Glutamatergic neuron (in vitro differentiated cells): ENCODE results near the gene PAWR. TPM values are rescaled to one million over a fixed set of nuclear protein-coding genes. Genes with fewer than 3 reads are reported as not detected.

ENCODE experiments used
- DNase-seq: peaks from one replicate; pipeline ENCODE4 v3.0.0; 2022
- H3K27ac Mint-ChIP-seq: one replicate; pipeline ENCODE4 v1.8.0; 2020; ENCODE audit warnings: mild to moderate bottlenecking, mixed read lengths, inconsistent platforms; ENCODE audit not compliant: unreplicated experiment
- H3K27me3 Mint-ChIP-seq: one replicate; pipeline ENCODE4 v1.8.0; 2020; ENCODE audit warnings: mild to moderate bottlenecking, moderate library complexity, mixed read lengths, inconsistent platforms; ENCODE audit not compliant: unreplicated experiment
- H3K36me3 Mint-ChIP-seq: one replicate; pipeline ENCODE4 v1.8.0; 2020; ENCODE audit warnings: mild to moderate bottlenecking, mixed read lengths, inconsistent platforms; ENCODE audit not compliant: unreplicated experiment
- H3K4me1 Mint-ChIP-seq: one replicate; pipeline ENCODE4 v1.8.0; 2020; ENCODE audit warnings: mild to moderate bottlenecking, low read depth, mixed read lengths, inconsistent platforms; ENCODE audit not compliant: unreplicated experiment
- H3K4me3 Mint-ChIP-seq: one replicate; pipeline ENCODE4 v1.8.0; 2020; ENCODE audit warnings: mild to moderate bottlenecking, mixed read lengths, inconsistent platforms; ENCODE audit not compliant: unreplicated experiment
- H3K9me3 Mint-ChIP-seq: one replicate; pipeline ENCODE4 v1.8.0; 2020; ENCODE audit warnings: mild to moderate bottlenecking, moderate library complexity, mixed read lengths, inconsistent platforms; ENCODE audit not compliant: unreplicated experiment
- long read RNA-seq: library from polyadenylated mRNA; unstranded; transcript quantifications from one replicate; pipeline ENCODE4 v2.0.0, GENCODE V29; 2020; ENCODE audit not compliant: unreplicated experiment
- total RNA-seq: library from RNA; stranded (reverse); fragmentation: NEBNext Ultra II Directional; extraction: Animal tissue kit (Norgen Biotek cat#: 25700); gene quantifications from one replicate; pipeline ENCODE4 v1.2.1, GENCODE V29; 2021; ENCODE audit not compliant: unreplicated experiment
- TF ChIP-seq, protein P1 (sequence below): fragments of 200-600 bp; sonication (generic); IDR thresholded peaks from one replicate; pipeline ENCODE4 v1.5.0; 2021; ENCODE audit not compliant: partially characterized antibody, unreplicated experiment

PAWR gene, protein sequence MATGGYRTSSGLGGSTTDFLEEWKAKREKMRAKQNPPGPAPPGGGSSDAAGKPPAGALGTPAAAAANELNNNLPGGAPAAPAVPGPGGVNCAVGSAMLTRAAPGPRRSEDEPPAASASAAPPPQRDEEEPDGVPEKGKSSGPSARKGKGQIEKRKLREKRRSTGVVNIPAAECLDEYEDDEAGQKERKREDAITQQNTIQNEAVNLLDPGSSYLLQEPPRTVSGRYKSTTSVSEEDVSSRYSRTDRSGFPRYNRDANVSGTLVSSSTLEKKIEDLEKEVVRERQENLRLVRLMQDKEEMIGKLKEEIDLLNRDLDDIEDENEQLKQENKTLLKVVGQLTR
- 7.0 TPM for total RNA-seq
- long read RNA-seq, full-length matches to known transcripts, result 1 of 1 reads
- long read RNA-seq, partial matches to known transcripts, result 0 of 1 reads
- long read RNA-seq, other reads (novel, unspliced or antisense), result 0 of 1 reads

DNA sequence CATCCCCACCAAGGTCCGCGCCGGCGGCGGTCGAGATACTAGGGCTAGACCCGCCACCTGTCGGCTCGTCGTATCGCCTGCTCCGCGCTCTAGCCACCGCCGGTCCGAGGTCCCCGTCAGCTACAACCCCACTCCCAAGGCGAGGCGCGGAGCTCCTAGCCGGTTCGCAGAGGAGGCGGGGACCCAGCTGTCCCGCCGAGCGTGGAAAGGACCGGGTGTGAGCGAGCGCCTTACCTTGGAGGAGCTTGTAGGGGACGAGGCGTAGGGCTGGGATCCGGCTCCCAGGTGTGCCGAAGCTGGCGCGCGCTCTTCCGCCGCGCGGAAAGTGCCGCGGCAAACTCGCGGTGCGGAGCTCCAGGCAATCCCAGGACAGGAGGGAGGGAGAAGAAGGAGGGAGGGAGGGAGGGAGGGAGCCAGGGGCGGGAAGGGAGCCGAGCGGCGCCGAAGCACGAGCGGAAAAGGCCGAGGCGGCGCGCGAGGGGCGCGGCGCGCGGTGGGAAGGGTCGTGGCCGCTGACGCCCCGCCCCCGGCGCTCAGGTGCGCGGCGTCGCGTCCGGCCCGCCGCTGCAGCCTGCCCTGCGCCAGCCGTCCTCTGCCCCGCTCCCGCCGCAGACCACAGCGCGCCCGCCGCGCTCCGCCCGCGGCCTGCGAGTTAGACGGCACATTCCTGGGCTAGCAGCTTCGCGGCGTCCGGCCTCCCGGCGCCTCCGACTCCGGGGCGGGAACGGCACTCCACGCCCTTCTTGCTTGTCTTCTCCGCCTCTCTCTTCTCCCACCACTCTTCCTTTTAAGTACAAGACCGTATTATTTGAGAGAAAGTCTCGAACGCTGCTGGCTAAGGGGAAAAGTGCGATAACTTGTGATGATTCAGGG lies at the start of gene PAWR:
Gene PAWR, minus strand, starts transcription at position 327 of the 873 bp plus-strand sequence. CDS start 720 bp downstream, outside the sequence.
- peak within 1 kb of the TSS; percentile 87 for H3K4me3 Mint-ChIP-seq
- peaks cover 3% of the 10 kb centered on the region for H3K9me3 Mint-ChIP-seq
- H3K27me3 Mint-ChIP-seq, result peaks cover 3% of the 10 kb centered on the region
- DNase-seq, result peak; percentile 70
- no peak within 1 kb of the TSS for H3K27ac Mint-ChIP-seq
- TF ChIP-seq, protein P1, sequence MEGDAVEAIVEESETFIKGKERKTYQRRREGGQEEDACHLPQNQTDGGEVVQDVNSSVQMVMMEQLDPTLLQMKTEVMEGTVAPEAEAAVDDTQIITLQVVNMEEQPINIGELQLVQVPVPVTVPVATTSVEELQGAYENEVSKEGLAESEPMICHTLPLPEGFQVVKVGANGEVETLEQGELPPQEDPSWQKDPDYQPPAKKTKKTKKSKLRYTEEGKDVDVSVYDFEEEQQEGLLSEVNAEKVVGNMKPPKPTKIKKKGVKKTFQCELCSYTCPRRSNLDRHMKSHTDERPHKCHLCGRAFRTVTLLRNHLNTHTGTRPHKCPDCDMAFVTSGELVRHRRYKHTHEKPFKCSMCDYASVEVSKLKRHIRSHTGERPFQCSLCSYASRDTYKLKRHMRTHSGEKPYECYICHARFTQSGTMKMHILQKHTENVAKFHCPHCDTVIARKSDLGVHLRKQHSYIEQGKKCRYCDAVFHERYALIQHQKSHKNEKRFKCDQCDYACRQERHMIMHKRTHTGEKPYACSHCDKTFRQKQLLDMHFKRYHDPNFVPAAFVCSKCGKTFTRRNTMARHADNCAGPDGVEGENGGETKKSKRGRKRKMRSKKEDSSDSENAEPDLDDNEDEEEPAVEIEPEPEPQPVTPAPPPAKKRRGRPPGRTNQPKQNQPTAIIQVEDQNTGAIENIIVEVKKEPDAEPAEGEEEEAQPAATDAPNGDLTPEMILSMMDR, result no peak
- H3K36me3 Mint-ChIP-seq, result no peaks in the 10 kb centered on the region
- no peaks in the 10 kb centered on the region for H3K4me1 Mint-ChIP-seq

DNA sequence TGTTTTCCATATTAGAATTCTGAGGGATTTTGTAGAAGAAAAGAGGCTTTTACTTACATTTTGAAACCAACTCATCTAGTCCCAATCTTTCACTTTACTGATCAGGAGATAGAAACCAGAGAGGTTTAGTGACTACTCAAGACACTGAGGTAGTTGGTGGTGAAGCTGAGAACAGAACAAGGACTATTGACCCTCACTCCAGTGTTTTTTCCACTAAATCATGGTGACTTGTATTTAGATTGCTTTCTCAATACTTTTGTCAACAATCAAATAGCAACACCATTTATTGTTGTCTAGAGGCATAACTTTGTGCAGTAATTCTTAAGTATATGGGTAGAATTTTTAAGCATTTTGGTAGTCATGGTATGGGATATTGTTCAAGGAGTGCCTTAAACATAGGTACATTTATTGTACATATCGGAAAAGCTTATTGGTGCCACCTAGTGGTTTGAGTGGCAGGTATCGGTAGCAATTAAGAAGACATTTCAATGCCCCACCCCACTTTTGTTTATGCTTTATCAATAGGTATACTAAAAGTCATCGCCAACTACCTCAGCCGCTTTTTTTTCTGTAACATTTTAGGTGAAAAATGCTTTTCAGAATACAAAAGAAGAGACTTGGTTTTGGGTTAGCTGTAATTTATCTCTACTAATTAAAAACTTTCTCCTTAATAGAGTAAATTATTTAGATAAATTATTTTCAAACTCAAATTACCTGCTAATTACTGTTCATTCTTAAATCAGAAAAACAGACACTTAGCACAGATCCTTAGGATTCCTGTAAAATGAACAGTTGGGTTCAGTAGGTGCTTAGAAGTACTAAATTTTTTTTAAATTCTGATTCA lies 47.3 kb upstream of the PAWR start:
- H3K4me3 Mint-ChIP-seq, result no peak overlapping the region
- DNase-seq, result no peak
- H3K9me3 Mint-ChIP-seq, result no peaks in the 10 kb centered on the region
- H3K36me3 Mint-ChIP-seq, result no peaks in the 10 kb centered on the region
- H3K4me1 Mint-ChIP-seq, result no peaks in the 10 kb centered on the region
- H3K27me3 Mint-ChIP-seq, result no peaks in the 10 kb centered on the region
- TF ChIP-seq, protein P1, result peak; percentile 75
- H3K27ac Mint-ChIP-seq, result no peak overlapping the region

DNA sequence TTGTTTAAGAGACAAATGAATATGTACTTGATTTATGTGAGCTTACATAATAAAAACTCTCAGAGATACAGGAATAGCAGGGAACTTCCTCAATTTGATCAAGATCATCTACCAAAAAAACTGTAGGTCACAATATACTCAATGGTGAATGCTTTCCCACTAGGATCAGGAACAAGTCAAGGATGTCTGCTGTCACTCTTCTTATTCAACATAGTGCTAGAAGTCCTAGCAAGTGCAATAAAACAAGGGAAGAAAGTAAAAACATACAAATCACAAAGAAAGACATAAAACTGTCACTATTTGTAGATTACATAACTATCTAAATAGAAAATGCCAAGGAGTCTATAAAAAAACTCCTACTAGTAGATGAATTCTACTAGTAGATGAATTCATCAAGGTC lies 41.9 kb upstream of the PAWR start:
- DNase-seq, result no peak
- H3K9me3 Mint-ChIP-seq, result no peaks in the 10 kb centered on the region
- TF ChIP-seq, protein P1, result no peak
- H3K4me1 Mint-ChIP-seq, result no peaks in the 10 kb centered on the region
- H3K27me3 Mint-ChIP-seq, result no peaks in the 10 kb centered on the region
- H3K36me3 Mint-ChIP-seq, result no peaks in the 10 kb centered on the region
- H3K4me3 Mint-ChIP-seq, result no peak overlapping the region
- H3K27ac Mint-ChIP-seq, result no peak overlapping the region

DNA sequence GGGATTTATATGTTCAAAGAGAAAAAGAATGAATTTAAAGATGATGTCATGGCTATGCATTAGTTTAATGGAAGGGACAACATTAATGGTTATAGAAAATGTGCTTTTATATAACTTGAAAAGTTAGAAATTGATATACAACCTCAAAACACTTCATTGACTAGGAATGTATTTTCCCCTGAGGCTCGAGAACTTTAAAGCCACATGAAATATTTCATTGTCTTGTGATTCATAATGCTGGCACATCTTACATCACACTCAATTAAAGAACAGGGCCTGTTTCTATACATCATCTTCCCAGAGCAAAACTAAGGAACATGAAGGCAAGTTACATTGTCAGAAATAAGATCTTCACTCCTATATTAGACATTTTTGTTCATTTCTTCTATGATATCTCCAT lies 35.2 kb upstream of the PAWR start:
- Mint-ChIP-seq H3K27ac (no peak overlapping the region), H3K4me1 (no peaks in the 10 kb centered on the region), H3K4me3 (no peak overlapping the region), H3K27me3 (no peaks in the 10 kb centered on the region), H3K9me3 (no peaks in the 10 kb centered on the region), H3K36me3 (no peaks in the 10 kb centered on the region)
- no peak for DNase-seq
- TF ChIP-seq, protein P1, result no peak
